ENCODE results near the gene VPS4A. TPM values are rescaled to one million over a fixed set of nuclear protein-coding genes. Genes with fewer than 3 reads are reported as not detected.
A peak's percentile ranks its signal among the peaks of the same experiment; 100 is the strongest.

VPS4A gene
- total RNA-seq, 3 donors from 2014 or later = 35.9 to 39.6 (median 36.3) TPM

DNA sequence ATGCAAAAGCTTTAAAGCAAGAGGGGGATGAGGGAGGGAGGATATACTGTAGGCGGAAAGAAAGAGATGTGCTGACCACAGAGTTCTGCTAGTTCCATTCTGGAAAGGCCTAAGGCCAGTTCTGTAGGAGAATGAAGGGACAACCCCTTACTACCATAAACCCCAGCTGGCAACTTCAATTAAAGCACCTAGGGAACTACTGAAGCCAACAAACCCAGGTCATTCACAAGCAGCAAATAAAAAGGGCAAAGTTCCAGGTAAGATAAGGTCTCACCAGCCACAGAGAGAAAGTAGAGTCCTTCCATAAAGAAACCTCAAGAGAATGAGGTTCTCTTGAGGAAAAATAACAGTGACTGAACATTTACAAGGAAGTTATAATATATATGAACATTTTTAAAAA lies 61.9 kb downstream of the VPS4A start:
- DNase-seq = peak in 1 of 3 donors; percentile 61
- intact Hi-C loops (cut with DNase I, micrococcal nuclease) = no loop called here
- TF ChIP-seq, protein P1, sequence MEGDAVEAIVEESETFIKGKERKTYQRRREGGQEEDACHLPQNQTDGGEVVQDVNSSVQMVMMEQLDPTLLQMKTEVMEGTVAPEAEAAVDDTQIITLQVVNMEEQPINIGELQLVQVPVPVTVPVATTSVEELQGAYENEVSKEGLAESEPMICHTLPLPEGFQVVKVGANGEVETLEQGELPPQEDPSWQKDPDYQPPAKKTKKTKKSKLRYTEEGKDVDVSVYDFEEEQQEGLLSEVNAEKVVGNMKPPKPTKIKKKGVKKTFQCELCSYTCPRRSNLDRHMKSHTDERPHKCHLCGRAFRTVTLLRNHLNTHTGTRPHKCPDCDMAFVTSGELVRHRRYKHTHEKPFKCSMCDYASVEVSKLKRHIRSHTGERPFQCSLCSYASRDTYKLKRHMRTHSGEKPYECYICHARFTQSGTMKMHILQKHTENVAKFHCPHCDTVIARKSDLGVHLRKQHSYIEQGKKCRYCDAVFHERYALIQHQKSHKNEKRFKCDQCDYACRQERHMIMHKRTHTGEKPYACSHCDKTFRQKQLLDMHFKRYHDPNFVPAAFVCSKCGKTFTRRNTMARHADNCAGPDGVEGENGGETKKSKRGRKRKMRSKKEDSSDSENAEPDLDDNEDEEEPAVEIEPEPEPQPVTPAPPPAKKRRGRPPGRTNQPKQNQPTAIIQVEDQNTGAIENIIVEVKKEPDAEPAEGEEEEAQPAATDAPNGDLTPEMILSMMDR (IDR thresholded peaks at IDR 0.05) = no peak

More for the DNA sequence above, 61.9 kb downstream of the VPS4A start:
- ATAC-seq = peak; percentile 99
- H3K4me3 ChIP-seq = no peak overlapping the region
- H3K36me3 ChIP-seq (ENCODE audit: low read depth) = peaks cover 3% of the 10 kb centered on the region
- H3K9me3 ChIP-seq = no peaks in the 10 kb centered on the region
- peaks cover 10% of the 10 kb centered on the region for H3K4me1 ChIP-seq (ENCODE audit: low read depth)

Other genes with a start within 250 kb of the VPS4A start
- gene HAS3, start 205.7 kb upstream of the VPS4A start, total RNA-seq = 10 to 100 TPM in 2 of 3 donors, 1 to 10 TPM in 1; 4.6 to 19.4 (median 15.0) TPM
- gene CHTF8, start 178.8 kb upstream of the VPS4A start, total RNA-seq = 100 to 1,000 TPM in 1 of 3 donors, 10 to 100 TPM in 2; 88.5 to 107 (median 94.5) TPM
- 10 to 100 TPM; 18.6 to 33.2 (median 24.6) TPM for gene UTP4, start 178.7 kb upstream of the VPS4A start, total RNA-seq
- 10 to 100 TPM; 28.7 to 50.9 (median 34.0) TPM for gene SNTB2, start 124.2 kb upstream of the VPS4A start, total RNA-seq
- gene PDF, start 19.2 kb downstream of the VPS4A start, total RNA-seq = 10 to 100 TPM in 1 of 3 donors, 1 to 10 TPM in 2; 9.0 to 14.8 (median 10.0) TPM
- 10 to 100 TPM; 35.6 to 38.3 (median 36.8) TPM for gene COG8, start 28.2 kb downstream of the VPS4A start, total RNA-seq
- 10 to 100 TPM; 20.1 to 25.1 (median 22.4) TPM for gene NIP7, start 28.4 kb downstream of the VPS4A start, total RNA-seq
- 10 to 100 TPM in 1 of 3 donors, 1 to 10 TPM in 2; 2.2 to 18.1 (median 2.3) TPM for gene TMED6, start 40.4 kb downstream of the VPS4A start, total RNA-seq
- gene TERF2, start 74.7 kb downstream of the VPS4A start, total RNA-seq = 10 to 100 TPM; 27.4 to 45.4 (median 35.1) TPM
- gene CYB5B, start 113.3 kb downstream of the VPS4A start, total RNA-seq = 100 to 1,000 TPM; 121 to 187 (median 159) TPM

Data from mucosa of descending colon (tissue), 3 donors.